Ishikawa (cell line): ENCODE measurements around the gene RGL1.

ENCODE experiments used
- CEBPB ChIP-seq: IDR thresholded peaks from 2 replicates; pipeline ENCODE4 v1.6.1; 2012
- CREB1 ChIP-seq: IDR thresholded peaks from 2 replicates; pipeline ENCODE4 v1.6.1; 2012; ENCODE audit warnings: low read depth
- EGR1 ChIP-seq: IDR thresholded peaks from 2 replicates; pipeline ENCODE4 v1.6.1; 2012
- EP300 ChIP-seq: IDR thresholded peaks from 2 replicates; pipeline ENCODE4 v1.6.1; 2012; ENCODE audit warnings: borderline replicate concordance
- FOXM1 ChIP-seq: IDR thresholded peaks from 2 replicates; pipeline ENCODE4 v1.6.1; 2012; ENCODE audit warnings: low read depth, borderline replicate concordance
- MAX ChIP-seq: IDR thresholded peaks from 2 replicates; pipeline ENCODE4 v1.6.1; 2012
- NFIC ChIP-seq: IDR thresholded peaks from 2 replicates; pipeline ENCODE4 v1.6.1; 2012
- RAD21 ChIP-seq: IDR thresholded peaks from 2 replicates; pipeline ENCODE4 v1.6.1; 2012; ENCODE audit warnings: low read depth
- REST ChIP-seq: IDR thresholded peaks from 2 replicates; pipeline ENCODE4 v1.6.1; 2012; ENCODE audit warnings: low read depth, mild to moderate bottlenecking
- TAF1 ChIP-seq: IDR thresholded peaks from 2 replicates; pipeline ENCODE4 v1.6.1; 2012; ENCODE audit warnings: low read depth, mild to moderate bottlenecking
- TCF12 ChIP-seq: IDR thresholded peaks from 2 replicates; pipeline ENCODE4 v1.6.1; 2012; ENCODE audit warnings: low read depth
- TEAD4 ChIP-seq: IDR thresholded peaks from 2 replicates; pipeline ENCODE4 v1.6.1; 2012
- USF1 ChIP-seq: IDR thresholded peaks from 2 replicates; pipeline ENCODE4 v1.6.1; 2012
- YY1 ChIP-seq: IDR thresholded peaks from 2 replicates; pipeline ENCODE4 v1.6.1; 2012; ENCODE audit warnings: low read depth
- ZBTB7A ChIP-seq: IDR thresholded peaks from 2 replicates; pipeline ENCODE4 v1.6.1; 2012; ENCODE audit warnings: low read depth

Gene RGL1

GRCh38 chr1:183914891-183915290 lies 110.0 kb downstream of the RGL1 start:
- no peak for TF ChIP-seq FOXM1
- no peak for TF ChIP-seq REST

- TF ChIP-seq ZBTB7A (no peak), NFIC (no peak), FOXM1 (no peak), MAX (no peak), RAD21 (peak; percentile 94), USF1 (peak; percentile 74), TAF1 (no peak)
Observed at GRCh38 chr1:183915625-183916510, 110.9 kb downstream of the RGL1 start.

- no peak for TF ChIP-seq REST
- TF ChIP-seq TAF1: no peak
- no peak for TF ChIP-seq USF1
- no peak for TF ChIP-seq CREB1
- TF ChIP-seq NFIC: no peak
- TF ChIP-seq CEBPB: no peak
- TF ChIP-seq RAD21: no peak
- no peak for TF ChIP-seq ZBTB7A
- no peak for TF ChIP-seq TCF12
- TF ChIP-seq EGR1: no peak
- no peak for TF ChIP-seq MAX
- no peak for TF ChIP-seq TEAD4
- no peak for TF ChIP-seq YY1
- no peak for TF ChIP-seq FOXM1
- TF ChIP-seq EP300: no peak
Observed at GRCh38 chr1:183916574-183916973, 111.7 kb downstream of the RGL1 start.

GRCh38 chr1:183918589-183918988 lies 113.7 kb downstream of the RGL1 start:
- no peak for TF ChIP-seq TEAD4
- TF ChIP-seq RAD21: peak; percentile 53

- no peak for TF ChIP-seq USF1
Observed at GRCh38 chr1:183920651-183921050, 115.7 kb downstream of the RGL1 start.

GRCh38 chr1:183922197-183922596 lies 117.3 kb downstream of the RGL1 start:
- TF ChIP-seq NFIC (no peak), EP300 (no peak), EGR1 (no peak), CEBPB (no peak), TCF12 (no peak), FOXM1 (no peak), TAF1 (no peak), CREB1 (no peak), REST (no peak), RAD21 (no peak), YY1 (no peak), ZBTB7A (no peak), USF1 (no peak), TEAD4 (no peak), MAX (no peak)
